Cardiac fibroblast (primary cell): ENCODE results near the gene ITIH2.

Experiments used
- DNase-seq, 2 donors: peaks; one replicate each; pipeline versions ENCODE4 v3.0.0 to v3.0.0-alpha.2; 2010; ENCODE audit warnings: low read depth in 2 of 2
- H3K4me3 ChIP-seq, 2 donors: replicated peaks in 1 of 2; 1 replicate in 1 of 2; 2 replicates in 1 of 2; pipeline ENCODE4 v1.5.1; 2011; ENCODE audit warnings: low read depth in 2 of 2, low read length in 2 of 2, mild to moderate bottlenecking in 2 of 2, moderate library complexity in 1 of 2
- TF ChIP-seq, protein P1 (sequence below): IDR thresholded peaks from one replicate; pipeline ENCODE4 v1.5.1; 2011; ENCODE audit warnings: low read depth, mild to moderate bottlenecking, low read length, inconsistent platforms

ITIH2 gene

DNA sequence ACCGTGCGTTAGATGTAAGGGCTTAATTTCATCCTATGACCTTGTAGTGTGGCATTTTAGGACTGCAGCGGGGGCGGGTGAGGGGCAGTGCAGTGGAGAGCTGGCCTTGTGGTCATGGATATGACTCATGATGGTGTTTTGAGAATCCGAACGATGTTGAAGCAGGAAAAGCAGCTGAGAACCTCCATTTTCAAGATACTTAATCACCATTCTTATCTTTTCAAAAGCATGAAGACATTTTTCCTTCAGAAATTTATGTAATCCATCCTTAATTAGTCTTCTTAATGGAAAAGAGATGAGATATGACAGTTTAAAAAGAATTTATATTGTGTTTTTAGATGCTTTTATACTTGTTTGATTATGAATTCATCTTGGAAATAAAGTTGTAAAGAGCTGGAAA lies 94.5 kb downstream of the ITIH2 start:
- peak; percentile 89 to 94 for DNase-seq
- no peak overlapping the region for H3K4me3 ChIP-seq
- TF ChIP-seq, protein P1, sequence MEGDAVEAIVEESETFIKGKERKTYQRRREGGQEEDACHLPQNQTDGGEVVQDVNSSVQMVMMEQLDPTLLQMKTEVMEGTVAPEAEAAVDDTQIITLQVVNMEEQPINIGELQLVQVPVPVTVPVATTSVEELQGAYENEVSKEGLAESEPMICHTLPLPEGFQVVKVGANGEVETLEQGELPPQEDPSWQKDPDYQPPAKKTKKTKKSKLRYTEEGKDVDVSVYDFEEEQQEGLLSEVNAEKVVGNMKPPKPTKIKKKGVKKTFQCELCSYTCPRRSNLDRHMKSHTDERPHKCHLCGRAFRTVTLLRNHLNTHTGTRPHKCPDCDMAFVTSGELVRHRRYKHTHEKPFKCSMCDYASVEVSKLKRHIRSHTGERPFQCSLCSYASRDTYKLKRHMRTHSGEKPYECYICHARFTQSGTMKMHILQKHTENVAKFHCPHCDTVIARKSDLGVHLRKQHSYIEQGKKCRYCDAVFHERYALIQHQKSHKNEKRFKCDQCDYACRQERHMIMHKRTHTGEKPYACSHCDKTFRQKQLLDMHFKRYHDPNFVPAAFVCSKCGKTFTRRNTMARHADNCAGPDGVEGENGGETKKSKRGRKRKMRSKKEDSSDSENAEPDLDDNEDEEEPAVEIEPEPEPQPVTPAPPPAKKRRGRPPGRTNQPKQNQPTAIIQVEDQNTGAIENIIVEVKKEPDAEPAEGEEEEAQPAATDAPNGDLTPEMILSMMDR: no peak
